ENCODE measurements around the gene CASK. TPM values are rescaled to one million over a fixed set of nuclear protein-coding genes. Genes with fewer than 3 reads are reported as not detected.

CASK gene
- total and polyA plus RNA-seq, 2 donors (not counting 1 experiment from before 2014, with no cell fraction given) = 27.4 to 78.3 TPM

DNA sequence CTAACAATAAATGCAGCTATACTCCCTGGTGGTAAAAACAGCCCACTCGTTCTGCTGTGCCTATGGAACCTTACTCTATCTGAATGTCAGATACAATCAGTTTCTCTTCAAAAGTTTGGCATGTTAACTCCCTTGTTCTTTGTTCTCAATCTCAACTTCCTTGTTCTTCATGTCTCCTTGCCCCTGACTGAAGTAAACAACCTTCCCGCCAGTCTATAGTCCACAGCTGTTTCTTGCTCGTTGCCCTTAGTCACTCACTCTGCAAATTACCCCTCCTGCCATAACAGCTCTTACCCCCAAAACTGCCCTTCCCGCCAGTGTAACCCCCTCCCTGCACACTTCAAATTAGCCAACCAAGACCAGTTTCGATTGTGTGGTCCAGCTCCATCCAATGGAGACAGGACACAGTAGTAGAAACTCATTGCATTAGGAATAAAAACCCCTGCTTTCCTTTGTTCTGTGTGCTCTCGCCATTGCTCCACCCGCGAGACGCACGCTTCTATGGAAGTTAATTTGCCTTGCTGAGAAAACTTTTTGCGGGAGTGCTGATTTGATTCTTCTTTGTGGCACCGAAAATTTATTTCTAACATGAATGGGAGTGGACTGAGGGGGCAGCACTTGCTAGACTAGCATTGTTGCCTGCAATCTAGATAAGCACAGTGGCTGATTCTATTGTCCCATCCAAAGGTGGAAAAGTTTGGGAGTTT lies 206.4 kb downstream of the CASK start:
- Histone ChIP-seq H3K36me3 (ENCODE audit: control insufficient read depth, insufficient read depth, low read length) (no peaks in the 10 kb centered on the region), H2AFZ (ENCODE audit: low read length) (no peak overlapping the region), H3K9me3 (ENCODE audit: control insufficient read depth, insufficient read depth, low read depth, low read length) (no peaks in the 10 kb centered on the region), H3K79me2 (ENCODE audit: control insufficient read depth, insufficient read depth, low read length) (no peaks in the 10 kb centered on the region), H3K4me1 (ENCODE audit: control insufficient read depth, extremely low read depth, insufficient read depth, low read length) (no peaks in the 10 kb centered on the region), H3K27me3 (ENCODE audit: control insufficient read depth, insufficient read depth, low read length) (no peaks in the 10 kb centered on the region), H4K20me1 (ENCODE audit: control insufficient read depth, extremely low read depth, insufficient read depth, low read length) (no peaks in the 10 kb centered on the region), H3K27ac (ENCODE audit: insufficient read depth, low read length) (no peak overlapping the region), H3K4me2 (ENCODE audit: extremely low read depth, insufficient read depth, low read length) (no peak overlapping the region), H3K4me3 (replicated peaks in 1 of 4; ENCODE audit: control extremely low read depth in 1 of 4, insufficient read depth in 1 of 4, low read depth in 3 of 4, low read length in 4 of 4) (no peak overlapping the region), H3K9ac (ENCODE audit: insufficient read depth, low read length) (no peak overlapping the region)
- DNase-seq (ENCODE audit: low read depth in 2 of 2) = no peak
- TF ChIP-seq, protein P1, sequence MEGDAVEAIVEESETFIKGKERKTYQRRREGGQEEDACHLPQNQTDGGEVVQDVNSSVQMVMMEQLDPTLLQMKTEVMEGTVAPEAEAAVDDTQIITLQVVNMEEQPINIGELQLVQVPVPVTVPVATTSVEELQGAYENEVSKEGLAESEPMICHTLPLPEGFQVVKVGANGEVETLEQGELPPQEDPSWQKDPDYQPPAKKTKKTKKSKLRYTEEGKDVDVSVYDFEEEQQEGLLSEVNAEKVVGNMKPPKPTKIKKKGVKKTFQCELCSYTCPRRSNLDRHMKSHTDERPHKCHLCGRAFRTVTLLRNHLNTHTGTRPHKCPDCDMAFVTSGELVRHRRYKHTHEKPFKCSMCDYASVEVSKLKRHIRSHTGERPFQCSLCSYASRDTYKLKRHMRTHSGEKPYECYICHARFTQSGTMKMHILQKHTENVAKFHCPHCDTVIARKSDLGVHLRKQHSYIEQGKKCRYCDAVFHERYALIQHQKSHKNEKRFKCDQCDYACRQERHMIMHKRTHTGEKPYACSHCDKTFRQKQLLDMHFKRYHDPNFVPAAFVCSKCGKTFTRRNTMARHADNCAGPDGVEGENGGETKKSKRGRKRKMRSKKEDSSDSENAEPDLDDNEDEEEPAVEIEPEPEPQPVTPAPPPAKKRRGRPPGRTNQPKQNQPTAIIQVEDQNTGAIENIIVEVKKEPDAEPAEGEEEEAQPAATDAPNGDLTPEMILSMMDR (conservative IDR thresholded peaks at IDR 0.05 in 1 of 2, IDR thresholded peaks at IDR 0.05 in 1 of 2; ENCODE audit: low read depth in 1 of 2, low read length in 2 of 2) = no peak
- no peak for TF ChIP-seq EZH2 (IDR thresholded peaks at IDR 0.05; ENCODE audit: low read length, missing control alignments)

DNA sequence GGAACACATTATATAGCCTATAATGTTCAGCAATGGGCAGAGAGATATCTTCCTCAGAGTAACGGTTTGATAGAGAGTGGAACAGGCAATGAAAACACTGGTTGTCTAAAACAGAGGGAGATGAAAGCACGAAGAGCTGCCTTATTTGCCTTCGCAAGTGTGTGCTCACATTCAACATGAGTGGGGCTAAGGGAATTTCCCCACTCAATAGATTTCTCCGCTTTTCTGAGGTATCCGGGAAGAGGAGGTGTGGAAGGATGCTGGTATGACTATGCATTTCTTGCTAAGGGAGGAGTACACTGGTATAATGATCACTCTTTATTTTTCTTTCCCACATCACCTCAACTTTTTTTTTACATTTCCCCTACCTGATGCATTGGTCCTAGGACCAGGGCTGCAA lies 207.1 kb downstream of the CASK start:
- no peak for DNase-seq (ENCODE audit: low read depth in 2 of 2)
- Histone ChIP-seq H2AFZ (ENCODE audit: low read length) (no peak overlapping the region), H3K4me1 (ENCODE audit: control insufficient read depth, extremely low read depth, insufficient read depth, low read length) (no peaks in the 10 kb centered on the region), H3K9me3 (ENCODE audit: control insufficient read depth, insufficient read depth, low read depth, low read length) (no peaks in the 10 kb centered on the region), H3K27me3 (ENCODE audit: control insufficient read depth, insufficient read depth, low read length) (no peaks in the 10 kb centered on the region), H3K27ac (ENCODE audit: insufficient read depth, low read length) (no peak overlapping the region), H4K20me1 (ENCODE audit: control insufficient read depth, extremely low read depth, insufficient read depth, low read length) (no peaks in the 10 kb centered on the region), H3K9ac (ENCODE audit: insufficient read depth, low read length) (no peak overlapping the region), H3K4me3 (replicated peaks in 1 of 4; ENCODE audit: control extremely low read depth in 1 of 4, insufficient read depth in 1 of 4, low read depth in 3 of 4, low read length in 4 of 4) (no peak overlapping the region), H3K4me2 (ENCODE audit: extremely low read depth, insufficient read depth, low read length) (no peak overlapping the region), H3K36me3 (ENCODE audit: control insufficient read depth, insufficient read depth, low read length) (no peaks in the 10 kb centered on the region), H3K79me2 (ENCODE audit: control insufficient read depth, insufficient read depth, low read length) (no peaks in the 10 kb centered on the region)
- no peak for TF ChIP-seq EZH2 (IDR thresholded peaks at IDR 0.05; ENCODE audit: low read length, missing control alignments)
- TF ChIP-seq, protein P1 (conservative IDR thresholded peaks at IDR 0.05 in 1 of 2, IDR thresholded peaks at IDR 0.05 in 1 of 2; ENCODE audit: low read depth in 1 of 2, low read length in 2 of 2) = no peak

DNA sequence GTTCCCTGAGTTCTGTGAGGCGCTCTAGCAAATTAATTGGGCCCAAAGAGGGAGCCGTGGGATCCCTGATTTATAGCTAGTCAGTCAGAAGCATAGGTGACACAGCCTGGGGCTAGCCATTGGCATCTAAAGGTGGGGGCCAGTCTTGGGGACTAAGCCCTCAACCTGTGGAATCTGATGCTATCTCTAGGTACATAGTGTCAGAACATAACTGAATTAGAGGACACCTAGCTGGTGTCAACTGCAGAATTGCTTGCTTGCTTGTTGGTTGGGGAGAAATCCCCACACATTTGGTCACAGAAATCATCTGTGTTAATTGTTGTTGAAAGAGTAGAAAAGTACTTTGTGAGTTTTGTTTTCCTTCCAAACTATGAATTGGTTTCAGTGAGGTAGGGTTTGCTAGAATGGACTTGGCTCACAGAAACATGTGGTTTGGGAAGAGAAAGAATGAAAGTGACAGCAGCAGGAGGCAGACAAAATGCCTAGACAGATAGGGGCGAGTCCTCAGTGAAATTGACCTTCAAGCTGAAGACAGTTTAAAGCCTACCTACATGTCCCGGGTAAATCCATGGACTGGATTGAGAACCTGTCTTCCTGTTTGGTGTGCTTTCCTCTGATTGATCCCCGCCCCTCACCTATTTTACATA lies 212.2 kb downstream of the CASK start:
- H2AFZ ChIP-seq (ENCODE audit: low read length) = no peak overlapping the region
- no peak for DNase-seq (ENCODE audit: low read depth in 2 of 2)
- no peak for TF ChIP-seq EZH2 (IDR thresholded peaks at IDR 0.05; ENCODE audit: low read length, missing control alignments)
- TF ChIP-seq, protein P1 (conservative IDR thresholded peaks at IDR 0.05 in 1 of 2, IDR thresholded peaks at IDR 0.05 in 1 of 2; ENCODE audit: low read depth in 1 of 2, low read length in 2 of 2) = no peak

More for the DNA sequence above, 212.2 kb downstream of the CASK start:
- no peaks in the 10 kb centered on the region for H4K20me1 ChIP-seq (ENCODE audit: control insufficient read depth, extremely low read depth, insufficient read depth, low read length)
- H3K4me2 ChIP-seq (ENCODE audit: extremely low read depth, insufficient read depth, low read length) = no peak overlapping the region
- no peaks in the 10 kb centered on the region for H3K4me1 ChIP-seq (ENCODE audit: control insufficient read depth, extremely low read depth, insufficient read depth, low read length)
- no peak overlapping the region for H3K9ac ChIP-seq (ENCODE audit: insufficient read depth, low read length)
- H3K27me3 ChIP-seq (ENCODE audit: control insufficient read depth, insufficient read depth, low read length) = no peaks in the 10 kb centered on the region
- H3K4me3 ChIP-seq (replicated peaks in 1 of 4; ENCODE audit: control extremely low read depth in 1 of 4, insufficient read depth in 1 of 4, low read depth in 3 of 4, low read length in 4 of 4) = no peak overlapping the region
- no peaks in the 10 kb centered on the region for H3K36me3 ChIP-seq (ENCODE audit: control insufficient read depth, insufficient read depth, low read length)
- no peaks in the 10 kb centered on the region for H3K79me2 ChIP-seq (ENCODE audit: control insufficient read depth, insufficient read depth, low read length)
- H3K27ac ChIP-seq (ENCODE audit: insufficient read depth, low read length) = no peak overlapping the region
- no peaks in the 10 kb centered on the region for H3K9me3 ChIP-seq (ENCODE audit: control insufficient read depth, insufficient read depth, low read depth, low read length)

All from fibroblast of lung (primary cell).